GM12892 (cell line): ENCODE data around the gene RTN1.

Experiments
- POLR2A ChIP-seq: IDR thresholded peaks from 2 replicates; pipeline ENCODE4 v1.6.1; 2011; ENCODE audit warnings: low read depth, low read length, control low read depth
- POLR2AphosphoS5 ChIP-seq: IDR thresholded peaks from 2 replicates; pipeline ENCODE4 v1.6.1; 2011; ENCODE audit warnings: low read depth, low read length, control low read depth
- TAF1 ChIP-seq: IDR thresholded peaks from 2 replicates; pipeline ENCODE4 v1.6.1; 2011; ENCODE audit warnings: low read depth, mild to moderate bottlenecking, control low read depth, low read length, borderline replicate concordance

- TF ChIP-seq POLR2A (no peak), POLR2AphosphoS5 (no peak), TAF1 (no peak)
Measured at GRCh38 chr14:59656473-59656872, 214.1 kb downstream of the RTN1 start.
